Hepatocyte (in vitro differentiated cells): Measurements from ENCODE around the gene PLEKHM3. TPM values are rescaled to one million over a fixed set of nuclear protein-coding genes. Genes with fewer than 3 reads are reported as not detected.

Source experiments
- DNase-seq: peaks from one replicate; pipeline ENCODE4 v3.0.0-alpha.2; 2016; ENCODE audit warnings: low spot score
- H2AFZ ChIP-seq: fragments of 200-600 bp; sonication (generic); 2 replicates; pipeline ENCODE4 v1.6.0; 2016; ENCODE audit warnings: antibody characterized with exemption, mild to moderate bottlenecking
- H3K27ac ChIP-seq: fragments of 200-600 bp; sonication (generic); 2 replicates; pipeline ENCODE4 v1.5.1; 2016; ENCODE audit warnings: mild to moderate bottlenecking
- H3K27me3 ChIP-seq: fragments of 200-600 bp; sonication (generic); 2 replicates; pipeline ENCODE4 v1.6.1; 2016
- H3K36me3 ChIP-seq: fragments of 200-600 bp; sonication (generic); replicated peaks from 2 replicates; pipeline ENCODE4 v1.5.1; 2016; ENCODE audit warnings: low read depth; ENCODE audit not compliant: insufficient read depth
- H3K4me1 ChIP-seq: fragments of 200-600 bp; sonication (generic); 2 replicates; pipeline ENCODE4 v1.5.1; 2016; ENCODE audit warnings: mild to moderate bottlenecking, moderate library complexity; ENCODE audit not compliant: insufficient read depth
- H3K4me2 ChIP-seq: fragments of 200-600 bp; sonication (generic); 2 replicates; pipeline ENCODE4 v1.6.0; 2016
- H3K4me3 ChIP-seq: fragments of 200-600 bp; sonication (generic); 2 replicates; pipeline ENCODE4 v1.5.1; 2016; ENCODE audit warnings: mild to moderate bottlenecking
- H3K79me2 ChIP-seq: fragments of 200-600 bp; sonication (generic); 2 replicates; pipeline ENCODE4 v1.6.0; 2017; ENCODE audit warnings: mild to moderate bottlenecking
- H3K9me2 ChIP-seq: fragments of 200-600 bp; sonication (generic); replicated peaks from 2 replicates; pipeline ENCODE4 v1.6.0; 2017; ENCODE audit warnings: mild to moderate bottlenecking; ENCODE audit not compliant: insufficient read depth
- H3K9me3 ChIP-seq: fragments of 200-600 bp; sonication (generic); 2 replicates; pipeline ENCODE4 v1.5.1; 2016; ENCODE audit warnings: low read depth, mild to moderate bottlenecking
- H4K20me1 ChIP-seq: fragments of 200-600 bp; sonication (generic); 2 replicates; pipeline ENCODE4 v1.6.0; 2016; ENCODE audit warnings: mild to moderate bottlenecking; ENCODE audit not compliant: insufficient read depth, poor library complexity, severe bottlenecking
- EZH2 ChIP-seq: fragments of 200-600 bp; sonication (generic); IDR thresholded peaks from 2 replicates; pipeline ENCODE4 v1.6.1; 2016; ENCODE audit warnings: antibody characterized with exemption, mild to moderate bottlenecking, borderline replicate concordance
- EZH2phosphoT487 ChIP-seq: fragments of 200-600 bp; sonication (generic); IDR thresholded peaks from one replicate; pipeline ENCODE4 v1.6.1; 2018; ENCODE audit warnings: antibody characterized with exemption, mild to moderate bottlenecking, low read depth, moderate library complexity; ENCODE audit not compliant: unreplicated experiment, severe bottlenecking
- WGBS: methylation state at CpG from one replicate; pipeline ENCODE4 v1.1.6; 2016; ENCODE audit warnings: low lambda C conversion rate; ENCODE audit errors: missing lambda C conversion rate; 5-methylcytosine and 5-hydroxymethylcytosine counted together
- polyA plus RNA-seq: library from polyadenylated mRNA; unstranded; fragments of >200 nt; fragmentation: Nextera tagmentation; extraction: Ambion mirVana; gene quantifications from 2 replicates; pipeline ENCODE4 v1.2.1, GENCODE V29; 2016
- total RNA-seq: library from RNA; depleted of rRNA; stranded (reverse); fragments of >200 nt; gene quantifications from 2 replicates; pipeline ENCODE4 v1.2.3, GENCODE V29; 2014
- TF ChIP-seq, protein P1 (sequence below): fragments of 200-600 bp; sonication (generic); IDR thresholded peaks from 2 replicates; pipeline ENCODE4 v1.5.1; 2016; ENCODE audit warnings: antibody characterized with exemption, mild to moderate bottlenecking; ENCODE audit not compliant: poor library complexity

The PLEKHM3 gene
- total and polyA plus RNA-seq, 2 experiments from 2014 or later = 4.2 to 11.1 TPM

- WGBS = 92% methylated on average over 4 of the region's 4 CpGs
- no peaks in the 10 kb centered on the region for H3K79me2 ChIP-seq
- H3K36me3 ChIP-seq = no peaks in the 10 kb centered on the region
- no peak for TF ChIP-seq EZH2
- H4K20me1 ChIP-seq = no peaks in the 10 kb centered on the region
- H3K4me2 ChIP-seq = no peak overlapping the region
- H3K4me3 ChIP-seq = no peak overlapping the region
- peaks cover 23% of the 10 kb centered on the region for H3K4me1 ChIP-seq
- no peak overlapping the region for H3K27ac ChIP-seq
- H3K27me3 ChIP-seq = no peaks in the 10 kb centered on the region
- no peaks in the 10 kb centered on the region for H3K9me3 ChIP-seq
- no peak overlapping the region for H2AFZ ChIP-seq
- DNase-seq = no peak
- H3K9me2 ChIP-seq = no peaks in the 10 kb centered on the region
Observed at GRCh38 chr2:207901401-207901800, 123.9 kb downstream of the PLEKHM3 start.

DNA sequence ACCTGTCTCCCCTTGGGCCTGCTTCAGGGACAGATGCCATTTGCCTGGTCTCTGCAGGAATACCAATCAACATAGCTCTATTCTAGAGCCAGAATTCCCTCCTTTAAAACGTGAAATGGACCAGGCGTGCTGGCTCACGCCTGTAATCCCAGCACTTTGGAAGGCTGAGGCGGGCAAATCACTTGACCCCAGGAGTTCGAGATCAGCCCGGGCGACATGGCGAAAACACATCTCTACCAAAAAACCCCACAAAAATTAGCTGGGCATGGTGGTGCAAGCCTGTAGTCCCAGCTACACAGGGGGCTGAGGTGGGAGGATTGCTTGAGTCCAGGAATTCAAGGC lies 127.0 kb downstream of the PLEKHM3 start:
- H3K9me3 ChIP-seq = no peaks in the 10 kb centered on the region
- H3K4me3 ChIP-seq = no peak overlapping the region
- H3K36me3 ChIP-seq = no peaks in the 10 kb centered on the region
- TF ChIP-seq EZH2phosphoT487 (no peak), EZH2 (no peak)
- TF ChIP-seq, protein P1, sequence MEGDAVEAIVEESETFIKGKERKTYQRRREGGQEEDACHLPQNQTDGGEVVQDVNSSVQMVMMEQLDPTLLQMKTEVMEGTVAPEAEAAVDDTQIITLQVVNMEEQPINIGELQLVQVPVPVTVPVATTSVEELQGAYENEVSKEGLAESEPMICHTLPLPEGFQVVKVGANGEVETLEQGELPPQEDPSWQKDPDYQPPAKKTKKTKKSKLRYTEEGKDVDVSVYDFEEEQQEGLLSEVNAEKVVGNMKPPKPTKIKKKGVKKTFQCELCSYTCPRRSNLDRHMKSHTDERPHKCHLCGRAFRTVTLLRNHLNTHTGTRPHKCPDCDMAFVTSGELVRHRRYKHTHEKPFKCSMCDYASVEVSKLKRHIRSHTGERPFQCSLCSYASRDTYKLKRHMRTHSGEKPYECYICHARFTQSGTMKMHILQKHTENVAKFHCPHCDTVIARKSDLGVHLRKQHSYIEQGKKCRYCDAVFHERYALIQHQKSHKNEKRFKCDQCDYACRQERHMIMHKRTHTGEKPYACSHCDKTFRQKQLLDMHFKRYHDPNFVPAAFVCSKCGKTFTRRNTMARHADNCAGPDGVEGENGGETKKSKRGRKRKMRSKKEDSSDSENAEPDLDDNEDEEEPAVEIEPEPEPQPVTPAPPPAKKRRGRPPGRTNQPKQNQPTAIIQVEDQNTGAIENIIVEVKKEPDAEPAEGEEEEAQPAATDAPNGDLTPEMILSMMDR = no peak
- no peak overlapping the region for H2AFZ ChIP-seq
- H4K20me1 ChIP-seq = no peaks in the 10 kb centered on the region
- 87% methylated on average over 8 of the region's 8 CpGs for WGBS
- H3K4me2 ChIP-seq = no peak overlapping the region
- peaks cover 26% of the 10 kb centered on the region for H3K4me1 ChIP-seq
- no peaks in the 10 kb centered on the region for H3K79me2 ChIP-seq
- H3K27me3 ChIP-seq = no peaks in the 10 kb centered on the region
- no peak for DNase-seq
- H3K27ac ChIP-seq = peak overlapping the region; percentile 37
- no peaks in the 10 kb centered on the region for H3K9me2 ChIP-seq

DNA sequence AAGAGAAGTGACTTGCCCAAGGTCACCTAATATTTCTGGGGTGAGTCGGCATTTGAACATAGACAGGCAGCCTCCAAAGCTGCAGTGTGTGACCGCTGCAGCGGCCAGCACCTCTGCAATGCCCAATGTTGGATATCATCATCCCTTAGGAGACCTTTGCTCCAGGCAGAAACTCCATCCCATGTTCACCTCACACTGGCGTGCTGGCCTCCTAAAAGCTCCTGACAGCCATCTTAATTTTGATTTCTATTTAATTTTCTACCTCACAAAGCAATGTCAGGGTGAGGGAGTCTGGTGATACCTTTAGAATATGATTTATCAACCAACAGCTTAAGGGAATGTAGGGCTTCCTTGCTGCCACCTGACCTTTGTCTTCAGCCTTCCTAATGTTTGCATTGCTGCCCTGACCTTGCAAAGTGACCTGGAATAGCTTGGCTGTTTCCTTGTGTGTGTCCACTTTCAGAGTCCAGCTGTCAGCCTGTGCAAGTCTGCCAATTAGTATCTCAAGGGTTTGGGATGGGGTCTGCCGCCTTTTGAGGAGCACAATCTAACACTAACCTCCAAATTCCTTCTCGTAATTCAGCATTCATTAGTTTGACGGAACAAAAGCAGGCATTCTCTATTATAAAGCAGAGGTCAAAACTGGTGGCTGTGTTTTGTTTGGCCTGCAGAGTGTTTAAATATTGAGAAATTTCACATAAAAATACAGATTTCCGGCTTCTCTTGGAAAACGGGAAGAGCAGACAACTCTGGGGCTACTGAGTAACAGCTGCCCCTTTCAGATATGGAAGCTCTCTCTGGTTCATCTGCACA lies 127.6 kb downstream of the PLEKHM3 start:
- DNase-seq = no peak
- H3K4me3 ChIP-seq = no peak overlapping the region
- H3K27me3 ChIP-seq = no peaks in the 10 kb centered on the region
- H3K79me2 ChIP-seq = no peaks in the 10 kb centered on the region
- no peaks in the 10 kb centered on the region for H3K9me2 ChIP-seq
- no peak for TF ChIP-seq EZH2phosphoT487
- no peak for TF ChIP-seq EZH2
- TF ChIP-seq, protein P1 = no peak
- H4K20me1 ChIP-seq = no peaks in the 10 kb centered on the region
- peaks cover 26% of the 10 kb centered on the region for H3K4me1 ChIP-seq
- peak overlapping the region; percentile 37 for H3K27ac ChIP-seq
- no peak overlapping the region for H3K4me2 ChIP-seq
- 86% methylated on average over 9 of the region's 9 CpGs for WGBS
- H3K9me3 ChIP-seq = no peaks in the 10 kb centered on the region
- H3K36me3 ChIP-seq = no peaks in the 10 kb centered on the region
- no peak overlapping the region for H2AFZ ChIP-seq

GRCh38 chr2:207896525-207897285 lies 128.6 kb downstream of the PLEKHM3 start:
- Histone ChIP-seq H3K36me3 (no peaks in the 10 kb centered on the region), H2AFZ (no peak overlapping the region), H3K4me2 (no peak overlapping the region), H3K9me3 (no peaks in the 10 kb centered on the region), H3K79me2 (no peaks in the 10 kb centered on the region), H3K27me3 (no peaks in the 10 kb centered on the region), H3K27ac (peak overlapping the region; percentile 41), H3K9me2 (no peaks in the 10 kb centered on the region), H3K4me3 (no peak overlapping the region), H4K20me1 (no peaks in the 10 kb centered on the region), H3K4me1 (peaks cover 21% of the 10 kb centered on the region)
- TF ChIP-seq EZH2phosphoT487 (no peak), EZH2 (no peak)
- TF ChIP-seq, protein P1 = no peak
- WGBS = 65% methylated on average over 6 of the region's 6 CpGs
- no peak for DNase-seq
